ENCODE measurements around the gene FOXJ1. TPM values are rescaled to one million over a fixed set of nuclear protein-coding genes. Genes with fewer than 3 reads are reported as not detected.

FOXJ1 gene
- total RNA-seq, 2 experiments from 2014 or later = 8.7 to 9.1 TPM

DNA sequence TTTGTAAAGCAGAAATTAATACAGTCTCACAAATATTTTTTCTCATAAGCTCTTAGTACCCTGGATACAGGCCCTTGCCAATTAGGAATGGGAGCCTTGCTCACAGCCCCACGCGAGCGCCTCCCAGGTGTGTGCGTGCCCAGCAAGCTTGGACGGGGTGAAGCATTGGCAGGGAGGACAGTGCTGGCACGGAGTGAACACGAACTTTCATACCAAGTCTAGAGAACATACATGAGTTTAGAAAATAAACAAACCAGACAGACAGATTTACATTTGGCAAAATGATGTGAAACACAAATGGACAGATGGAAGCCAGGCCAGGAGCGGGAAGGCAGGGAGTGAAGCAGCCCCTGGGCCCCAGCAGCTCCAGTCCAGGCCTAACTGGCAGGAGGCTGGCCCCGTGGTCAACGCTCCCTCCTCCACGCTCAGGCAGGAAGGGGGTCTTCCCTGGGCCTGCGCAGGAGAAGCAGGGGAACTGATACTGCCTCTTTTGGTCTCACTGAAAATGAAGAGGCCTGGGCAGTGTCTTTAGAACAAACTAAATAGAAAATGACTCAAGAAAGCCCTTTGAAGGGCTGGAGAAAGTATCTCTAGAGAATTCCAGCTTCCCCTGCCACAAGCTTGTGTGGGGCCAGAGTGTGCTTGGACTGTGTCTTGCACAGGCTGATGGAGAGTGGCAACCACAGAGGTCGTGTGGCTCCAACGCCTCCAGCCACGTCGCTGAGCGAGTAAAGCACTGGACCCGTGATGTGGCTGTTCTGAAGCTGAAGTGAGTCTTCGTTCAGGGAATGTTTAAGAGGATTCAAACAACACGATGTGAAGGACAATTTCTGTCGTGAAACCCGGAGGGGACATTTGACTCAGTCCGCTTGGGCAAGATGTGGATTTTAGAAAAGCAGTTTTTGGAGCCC, 9.9 kb upstream of the FOXJ1 start:
- Mint-ChIP-seq H3K4me1 (ENCODE audit: low read depth) (peaks cover 61% of the 10 kb centered on the region), H3K27me3 (ENCODE audit: low read depth) (no peaks in the 10 kb centered on the region), H3K27ac (peak overlapping the region; percentile 85), H3K9me3 (ENCODE audit: insufficient read depth) (no peaks in the 10 kb centered on the region), H3K36me3 (ENCODE audit: low read depth) (peaks cover 89% of the 10 kb centered on the region), H3K4me3 (no peak overlapping the region)
- ChIA-PET POLR2A (interaction anchor here (1.3 to 2.0 kb wide), 4 partner anchors 8 to 117 kb away, joined by 4 to 10 read pairs (median 4); no protein-coding TSS in a partner anchor), CTCF (interaction anchor here (1.0 to 6.3 kb wide), 6 partner anchors 15 to 129 kb away, joined by 4 to 51 read pairs (median 7); no protein-coding TSS in a partner anchor)
- ATAC-seq (no peak), DNase-seq (no peak)

DNA sequence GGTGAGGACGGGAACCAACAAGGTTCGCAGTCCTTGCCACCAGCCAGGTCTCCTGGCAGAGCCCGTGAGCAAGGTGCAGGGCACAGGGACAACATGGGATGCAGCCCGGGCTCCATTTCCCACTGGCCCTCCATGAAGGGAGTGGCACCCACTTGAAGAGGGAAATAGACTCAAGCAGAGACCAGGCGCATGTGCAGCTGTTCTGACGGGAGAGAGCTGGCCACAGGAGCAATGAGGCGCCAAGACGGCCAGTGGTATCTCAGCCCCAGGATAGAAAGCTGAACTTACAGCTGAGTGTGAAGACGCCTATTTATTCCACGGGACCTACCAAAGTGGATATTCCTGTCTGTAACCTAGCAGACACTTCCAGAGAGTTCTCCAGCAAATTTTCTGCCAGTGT, 8.2 kb upstream of the FOXJ1 start:
- no peak overlapping the region for H3K4me3 Mint-ChIP-seq
- peaks cover 79% of the 10 kb centered on the region for H3K4me1 Mint-ChIP-seq (ENCODE audit: low read depth)
- H3K27me3 Mint-ChIP-seq (ENCODE audit: low read depth) = no peaks in the 10 kb centered on the region
- no peaks in the 10 kb centered on the region for H3K9me3 Mint-ChIP-seq (ENCODE audit: insufficient read depth)
- DNase-seq (no peak), ATAC-seq (no peak)
- POLR2A ChIA-PET = interaction anchor here (0.9 kb wide), 1 partner anchor 116 kb away, joined by 3 read pairs; no protein-coding TSS in a partner anchor
- CTCF ChIA-PET = interaction anchor here (1.0 to 6.3 kb wide), 2 partner anchors 32 to 38 kb away, joined by 3 to 51 read pairs; no protein-coding TSS in a partner anchor
- peaks cover 90% of the 10 kb centered on the region for H3K36me3 Mint-ChIP-seq (ENCODE audit: low read depth)
- H3K27ac Mint-ChIP-seq = no peak overlapping the region

DNA sequence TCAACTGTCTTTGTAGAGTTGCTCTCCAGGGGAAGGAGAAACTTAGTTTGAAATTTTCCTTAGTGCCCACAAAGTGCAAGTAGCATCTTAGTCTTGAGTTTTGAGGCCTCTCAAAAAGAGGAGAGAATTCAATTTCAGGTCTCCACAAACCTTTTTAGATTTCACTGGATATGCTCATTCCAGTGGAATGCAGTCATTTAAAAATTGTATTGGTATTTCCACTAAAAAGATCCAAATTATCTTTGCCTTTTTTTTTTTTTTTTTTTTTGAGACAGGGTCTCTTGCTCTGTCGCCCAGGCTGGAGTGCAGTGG, 6.9 kb upstream of the FOXJ1 start:
- H3K27me3 Mint-ChIP-seq (ENCODE audit: low read depth) = no peaks in the 10 kb centered on the region
- ChIA-PET CTCF (no interaction called here), POLR2A (no interaction called here)
- no peak overlapping the region for H3K4me3 Mint-ChIP-seq
- no peak overlapping the region for H3K27ac Mint-ChIP-seq
- ATAC-seq (no peak), DNase-seq (no peak)
- peaks cover 79% of the 10 kb centered on the region for H3K4me1 Mint-ChIP-seq (ENCODE audit: low read depth)
- H3K36me3 Mint-ChIP-seq (ENCODE audit: low read depth) = peaks cover 88% of the 10 kb centered on the region
- no peaks in the 10 kb centered on the region for H3K9me3 Mint-ChIP-seq (ENCODE audit: insufficient read depth)

DNA sequence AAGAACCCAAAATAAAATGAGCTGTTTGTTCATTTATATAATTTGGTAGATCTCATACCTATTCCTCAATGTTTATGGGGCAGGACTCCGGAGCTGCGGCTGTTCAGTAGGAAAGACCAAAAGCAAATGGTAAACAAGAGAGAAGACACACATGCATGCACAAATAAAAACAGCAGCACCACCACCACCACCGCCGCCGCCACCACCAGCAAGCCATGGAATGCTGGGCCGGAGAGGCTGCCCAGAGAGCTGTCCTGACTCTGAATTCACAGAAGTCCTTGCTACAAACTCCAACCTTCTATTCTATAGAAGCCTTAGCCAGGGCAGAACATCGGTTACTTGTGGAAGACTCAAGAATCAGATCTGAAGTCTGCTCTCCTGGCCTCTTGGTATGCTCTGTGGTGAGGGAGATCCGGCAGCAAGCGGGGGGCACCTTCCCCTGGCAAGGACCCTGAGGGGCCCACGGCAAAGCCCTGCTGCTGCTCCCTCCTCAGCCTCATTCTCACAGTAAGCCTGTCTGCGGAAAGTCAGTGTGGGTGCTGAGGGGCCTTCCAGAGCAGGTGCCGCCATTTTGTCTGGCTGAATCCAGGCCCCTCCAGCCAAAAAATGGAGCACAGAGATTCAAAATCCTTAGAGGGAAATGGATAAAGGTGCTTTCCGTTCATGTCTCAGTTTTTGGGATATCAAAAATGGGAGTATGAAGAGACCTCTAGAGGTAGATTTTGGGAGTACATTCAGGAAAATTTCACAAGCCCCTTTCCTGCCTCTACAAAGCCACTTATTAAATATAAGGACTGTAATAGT, 6.4 kb upstream of the FOXJ1 start:
- no peak overlapping the region for H3K4me3 Mint-ChIP-seq
- POLR2A ChIA-PET = interaction anchor here (0.6 to 8.1 kb wide), 3 partner anchors 45 to 124 kb away, joined by 3 to 100 read pairs (median 16); no protein-coding TSS in a partner anchor
- no peak for DNase-seq
- CTCF ChIA-PET = interaction anchor here (0.7 to 8.2 kb wide), 6 partner anchors 12 to 260 kb away, joined by 3 to 106 read pairs (median 4); no protein-coding TSS in a partner anchor
- H3K36me3 Mint-ChIP-seq (ENCODE audit: low read depth) = peaks cover 83% of the 10 kb centered on the region
- peak overlapping the region; percentile 97 for H3K27ac Mint-ChIP-seq
- peaks cover 79% of the 10 kb centered on the region for H3K4me1 Mint-ChIP-seq (ENCODE audit: low read depth)
- H3K9me3 Mint-ChIP-seq (ENCODE audit: insufficient read depth) = no peaks in the 10 kb centered on the region
- ATAC-seq = no peak
- H3K27me3 Mint-ChIP-seq (ENCODE audit: low read depth) = no peaks in the 10 kb centered on the region

DNA sequence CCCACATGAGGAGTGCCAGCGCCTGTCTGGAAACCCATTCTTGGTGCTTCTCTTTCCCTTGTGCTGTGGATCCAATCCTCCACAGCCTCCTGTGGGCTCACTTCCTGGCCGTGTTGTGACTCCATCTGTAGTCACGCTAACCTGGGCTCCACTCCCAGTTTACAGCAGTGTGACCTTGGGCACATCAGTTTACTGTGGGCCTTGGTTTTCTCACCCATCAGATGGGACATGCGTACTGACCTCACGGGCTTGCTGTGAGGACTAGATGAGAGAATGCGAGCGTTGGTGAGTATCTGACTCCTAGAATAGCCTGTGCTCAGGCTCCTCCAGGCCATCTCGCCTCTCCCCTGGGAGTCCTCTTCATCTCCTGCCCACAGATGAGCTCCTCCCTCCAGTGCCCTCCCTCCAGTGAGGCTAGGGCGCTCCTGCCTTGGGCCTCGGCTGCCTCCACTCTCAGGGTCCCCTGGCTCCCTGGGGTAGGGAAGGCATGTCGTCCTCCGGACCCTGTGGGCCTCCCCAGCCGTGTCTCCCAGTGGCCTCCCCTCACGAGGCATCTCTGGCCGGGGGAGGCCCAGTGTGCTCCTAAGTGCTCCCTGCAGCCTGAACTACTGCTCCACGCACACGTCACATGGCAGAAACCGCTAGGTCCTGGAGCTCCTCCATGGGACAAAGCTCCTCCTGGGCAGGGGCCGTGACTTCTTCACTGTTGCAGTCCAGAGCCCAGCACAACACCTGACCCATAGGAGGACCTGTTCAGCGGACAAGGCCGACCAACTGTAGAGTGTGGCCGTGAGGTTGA, 5.2 kb upstream of the FOXJ1 start:
- ChIA-PET POLR2A (interaction anchor here (1.0 to 8.1 kb wide), 8 partner anchors 9 to 126 kb away, joined by 3 to 100 read pairs (median 12); partner anchors contain the start of gene UBALD2), CTCF (interaction anchor here (1.0 to 8.2 kb wide), 11 partner anchors 11 to 153 kb away, joined by 3 to 106 read pairs (median 5); no protein-coding TSS in a partner anchor)
- ATAC-seq (peak; percentile 8), DNase-seq (peak; percentile 49)
- peak overlapping the region; percentile 97 for H3K27ac Mint-ChIP-seq
- H3K9me3 Mint-ChIP-seq (ENCODE audit: insufficient read depth) = no peaks in the 10 kb centered on the region
- peaks cover 75% of the 10 kb centered on the region for H3K36me3 Mint-ChIP-seq (ENCODE audit: low read depth)
- H3K4me1 Mint-ChIP-seq (ENCODE audit: low read depth) = peaks cover 79% of the 10 kb centered on the region
- no peaks in the 10 kb centered on the region for H3K27me3 Mint-ChIP-seq (ENCODE audit: low read depth)
- peak overlapping the region; percentile 68 for H3K4me3 Mint-ChIP-seq

DNA sequence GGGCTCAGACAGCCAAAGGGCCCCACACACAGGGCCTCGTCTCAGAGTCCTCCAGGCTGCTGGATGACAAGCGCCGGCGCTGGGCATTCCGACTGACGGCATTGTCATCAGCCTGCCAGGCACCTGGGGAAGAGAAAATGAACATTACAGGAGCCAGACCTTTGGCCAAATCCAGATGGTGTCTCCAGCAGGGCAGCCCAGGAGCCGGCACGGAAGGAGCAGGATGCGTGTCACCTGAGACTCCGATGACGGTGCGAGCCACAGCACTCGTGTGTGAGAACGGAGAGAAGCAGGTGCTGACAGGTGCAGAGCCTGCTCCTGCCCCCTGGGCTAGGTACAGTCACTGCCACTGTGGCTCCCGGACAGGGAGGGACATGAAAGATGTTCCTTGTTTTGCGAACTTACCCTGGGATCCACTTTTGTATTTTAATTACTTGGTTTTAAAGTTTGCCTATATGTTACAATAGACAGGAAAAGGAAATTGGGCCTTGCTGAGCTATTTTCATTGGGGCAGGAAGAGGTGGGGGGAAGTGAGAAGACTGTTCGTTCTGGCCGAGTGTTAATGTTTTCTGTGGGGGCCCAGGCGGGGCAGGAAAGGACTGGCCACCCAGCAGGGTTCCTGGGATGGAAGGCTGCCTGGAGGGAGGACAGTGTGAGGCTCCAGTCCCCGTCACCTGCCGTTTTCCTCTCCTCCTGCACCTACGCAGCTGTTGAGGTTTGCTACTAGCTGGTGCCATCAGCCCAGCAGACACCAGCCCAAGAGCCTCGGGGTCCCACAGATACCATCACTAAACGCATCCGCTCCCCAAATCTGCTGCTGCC, 4.4 kb upstream of the FOXJ1 start:
- Mint-ChIP-seq H3K36me3 (ENCODE audit: low read depth) (peaks cover 69% of the 10 kb centered on the region), H3K9me3 (ENCODE audit: insufficient read depth) (no peaks in the 10 kb centered on the region), H3K27ac (peak overlapping the region; percentile 97), H3K4me3 (peak overlapping the region; percentile 68), H3K27me3 (ENCODE audit: low read depth) (no peaks in the 10 kb centered on the region), H3K4me1 (ENCODE audit: low read depth) (peaks cover 81% of the 10 kb centered on the region)
- CTCF ChIA-PET = interaction anchor here (0.7 to 8.2 kb wide), 11 partner anchors 10 to 153 kb away, joined by 3 to 106 read pairs (median 5); no protein-coding TSS in a partner anchor
- POLR2A ChIA-PET = interaction anchor here (1.0 to 8.1 kb wide), 8 partner anchors 10 to 126 kb away, joined by 3 to 100 read pairs (median 12); partner anchors contain the start of gene UBALD2
- DNase-seq (peak; percentile 75), ATAC-seq (peak; percentile 32)

DNA sequence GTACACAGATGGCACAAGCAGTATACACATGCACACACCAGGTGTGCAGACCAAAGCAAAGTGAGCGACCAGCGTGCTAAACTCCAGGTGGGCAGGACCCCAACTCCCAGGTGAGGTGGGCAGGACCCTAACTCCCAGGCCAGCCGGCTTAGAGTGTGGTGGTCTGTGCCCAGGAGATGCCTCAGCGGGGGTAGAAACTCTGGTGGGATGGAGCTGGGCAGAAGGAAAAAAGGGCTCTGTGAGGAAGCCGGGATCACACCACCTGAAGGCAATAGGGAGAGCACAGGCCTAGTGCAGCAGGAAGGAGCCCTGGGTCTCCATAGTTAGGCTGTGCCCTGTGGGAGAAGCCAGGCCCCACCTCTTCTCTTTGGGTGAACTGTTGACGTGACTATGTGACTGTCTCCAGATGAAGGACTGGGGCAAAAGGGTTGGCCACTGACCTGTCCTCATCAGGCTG, 1.6 kb upstream of the FOXJ1 start:
- no peaks in the 10 kb centered on the region for H3K9me3 Mint-ChIP-seq (ENCODE audit: insufficient read depth)
- DNase-seq = no peak
- no peak for ATAC-seq
- peaks cover 50% of the 10 kb centered on the region for H3K36me3 Mint-ChIP-seq (ENCODE audit: low read depth)
- ChIA-PET CTCF (interaction anchor here (0.7 to 8.2 kb wide), 7 partner anchors 9 to 136 kb away, joined by 3 to 106 read pairs (median 11); no protein-coding TSS in a partner anchor), POLR2A (interaction anchor here (0.6 to 8.1 kb wide), 15 partner anchors 9 to 137 kb away, joined by 3 to 100 read pairs (median 6); partner anchors contain the start of gene UBALD2)
- peak overlapping the region; percentile 76 for H3K4me3 Mint-ChIP-seq
- H3K27ac Mint-ChIP-seq = peak overlapping the region; percentile 97
- peaks cover 77% of the 10 kb centered on the region for H3K4me1 Mint-ChIP-seq (ENCODE audit: low read depth)
- no peaks in the 10 kb centered on the region for H3K27me3 Mint-ChIP-seq (ENCODE audit: low read depth)

DNA sequence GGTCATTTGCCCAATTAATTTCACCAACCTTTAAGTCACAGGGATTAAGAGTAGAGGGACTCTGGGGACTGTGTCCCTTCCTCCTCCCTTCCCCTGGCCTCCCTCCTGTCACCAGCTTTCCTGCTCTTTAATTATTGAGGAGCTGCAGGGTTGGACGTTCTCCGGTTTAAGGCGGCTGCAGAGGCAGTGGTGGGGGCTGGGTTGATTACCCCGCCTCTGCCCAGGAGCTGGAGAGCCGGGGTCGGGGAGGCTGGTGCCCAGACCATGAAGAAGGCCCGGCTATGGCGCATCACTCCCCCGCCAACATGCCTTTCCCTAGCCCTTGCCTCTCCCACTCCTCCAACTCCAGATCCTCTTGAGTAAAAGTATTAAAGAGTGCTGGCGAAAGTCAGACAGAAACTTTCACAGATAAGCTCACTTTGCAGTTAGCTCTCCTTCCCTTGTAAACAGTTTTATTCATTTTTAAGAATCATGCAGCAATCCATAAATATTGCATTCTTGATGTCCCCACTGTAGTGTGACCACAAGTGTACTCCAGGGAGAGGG, 1.1 kb upstream of the FOXJ1 start:
- Mint-ChIP-seq H3K4me1 (ENCODE audit: low read depth) (peaks cover 72% of the 10 kb centered on the region), H3K4me3 (peak overlapping the region; percentile 76), H3K27me3 (ENCODE audit: low read depth) (no peaks in the 10 kb centered on the region), H3K9me3 (ENCODE audit: insufficient read depth) (no peaks in the 10 kb centered on the region), H3K27ac (peak overlapping the region; percentile 97), H3K36me3 (ENCODE audit: low read depth) (peaks cover 45% of the 10 kb centered on the region)
- POLR2A ChIA-PET = interaction anchor here (0.6 to 8.1 kb wide), 11 partner anchors 8 to 130 kb away, joined by 3 to 100 read pairs (median 12); partner anchors contain the start of gene UBALD2
- no peak for DNase-seq
- CTCF ChIA-PET = interaction anchor here (0.7 to 8.2 kb wide), 6 partner anchors 9 to 137 kb away, joined by 3 to 106 read pairs (median 24); no protein-coding TSS in a partner anchor
- ATAC-seq = no peak

DNA sequence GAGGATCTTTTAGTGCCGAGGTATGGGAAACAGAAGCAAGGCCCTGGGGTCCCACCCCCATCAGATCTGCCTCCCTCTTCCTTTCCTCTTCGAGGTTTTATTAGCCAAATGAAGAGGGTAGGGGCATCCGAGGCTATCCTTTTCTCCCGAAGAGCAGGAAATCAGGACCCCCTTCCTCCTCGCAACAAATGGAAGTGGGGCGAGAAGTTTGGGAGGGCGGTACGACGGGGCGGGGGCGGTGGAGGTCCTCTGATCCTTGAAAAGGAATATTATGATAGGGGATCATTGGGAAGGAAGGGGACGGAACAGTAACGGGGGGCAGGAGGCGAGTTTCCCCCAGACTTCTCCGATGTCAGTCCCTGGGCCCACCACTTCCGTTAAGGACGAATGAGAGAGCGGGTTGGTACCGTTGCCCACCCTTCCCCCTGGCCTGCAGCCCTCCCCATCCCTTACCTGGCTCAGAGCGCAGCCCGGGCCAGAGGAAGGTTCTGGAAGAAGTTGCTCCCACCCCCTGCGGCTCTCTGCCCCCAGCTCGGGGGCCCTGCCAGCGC, 309 bp downstream of the FOXJ1 start:
- no peaks in the 10 kb centered on the region for H3K9me3 Mint-ChIP-seq (ENCODE audit: insufficient read depth)
- no peak for DNase-seq
- ATAC-seq = no peak
- ChIA-PET CTCF (interaction anchor here (0.7 to 8.2 kb wide), 5 partner anchors 7 to 138 kb away, joined by 3 to 106 read pairs (median 38); no protein-coding TSS in a partner anchor), POLR2A (interaction anchor here (0.6 to 8.1 kb wide), 9 partner anchors 14 to 131 kb away, joined by 3 to 100 read pairs (median 4); partner anchors contain the start of gene UBALD2)
- H3K4me1 Mint-ChIP-seq (ENCODE audit: low read depth) = peaks cover 69% of the 10 kb centered on the region
- peak overlapping the region; percentile 55 for H3K27ac Mint-ChIP-seq
- no peaks in the 10 kb centered on the region for H3K27me3 Mint-ChIP-seq (ENCODE audit: low read depth)
- H3K36me3 Mint-ChIP-seq (ENCODE audit: low read depth) = peaks cover 31% of the 10 kb centered on the region
- peak overlapping the region; percentile 76 for H3K4me3 Mint-ChIP-seq
